ENCODE results near the gene PLAC1. TPM values are rescaled to one million over a fixed set of nuclear protein-coding genes. Genes with fewer than 3 reads are reported as not detected.

Gene PLAC1
- total RNA-seq, 1 donor from 2014 or later = 1.3 TPM

DNA sequence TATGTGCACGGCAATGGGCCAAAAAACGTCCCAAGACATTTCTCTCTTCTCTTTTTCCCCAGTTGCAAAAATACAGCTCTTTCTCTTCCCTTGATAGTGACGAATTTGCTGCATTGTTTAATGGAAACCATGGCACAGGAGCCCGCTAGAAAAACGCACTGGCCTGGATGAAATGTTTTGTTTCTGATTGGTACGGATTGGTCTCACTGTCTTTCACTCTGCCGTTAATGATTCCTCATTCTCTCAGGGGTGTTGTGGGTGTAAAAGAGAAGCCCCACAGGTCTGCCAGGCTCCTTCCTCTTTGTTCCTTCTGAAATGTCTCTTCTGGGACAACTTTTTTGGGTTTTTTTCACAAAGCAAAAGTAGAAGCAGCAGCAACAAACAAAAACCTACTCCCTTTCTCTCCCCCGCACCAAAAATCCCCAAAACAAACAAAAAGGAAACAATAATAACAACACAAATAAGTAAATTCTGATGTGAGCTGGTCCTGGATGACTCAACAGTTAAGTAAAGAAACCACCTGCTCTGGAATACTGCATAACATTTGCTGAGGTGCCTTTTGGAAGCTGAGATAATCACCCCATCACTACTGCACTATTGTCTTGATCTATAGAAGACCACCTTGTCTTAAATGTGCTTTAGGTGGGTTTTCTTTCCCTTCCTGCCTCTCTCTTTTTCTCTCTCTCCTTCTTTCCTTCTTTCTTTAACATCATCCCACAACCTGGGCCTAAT lies 89.8 kb downstream of the PLAC1 start:
- FAIRE-seq = no peak

DNA sequence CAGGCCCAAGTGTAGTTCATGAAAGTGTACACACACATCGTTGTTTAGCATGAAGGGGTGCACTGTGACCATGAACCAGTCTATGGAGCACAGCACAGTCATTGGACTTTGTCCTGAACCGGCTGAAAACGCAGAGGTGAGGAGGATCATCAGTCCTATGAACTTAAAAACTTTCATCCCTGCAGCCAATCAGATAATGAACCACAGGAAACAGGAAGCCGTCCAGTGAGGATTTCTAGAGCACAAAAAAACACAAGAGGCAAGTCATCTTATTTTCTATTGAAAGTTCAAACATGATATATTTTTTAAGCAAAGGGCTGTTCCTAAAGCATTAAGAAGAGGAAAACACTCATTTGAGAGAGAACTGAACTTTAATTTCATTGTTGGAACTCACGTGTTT lies 91.8 kb downstream of the PLAC1 start:
- H3K36me3 ChIP-seq (ENCODE audit: control insufficient read depth, insufficient read depth, low read length) = no peaks in the 10 kb centered on the region
- DNase-seq (ENCODE audit: low read depth) (no peak), FAIRE-seq (no peak)
- H3K4me3 ChIP-seq (ENCODE audit: low read depth, low read length) = no peak overlapping the region
- H3K27me3 ChIP-seq (ENCODE audit: control insufficient read depth, insufficient read depth, low read length) = no peaks in the 10 kb centered on the region
- TF ChIP-seq, protein P1, sequence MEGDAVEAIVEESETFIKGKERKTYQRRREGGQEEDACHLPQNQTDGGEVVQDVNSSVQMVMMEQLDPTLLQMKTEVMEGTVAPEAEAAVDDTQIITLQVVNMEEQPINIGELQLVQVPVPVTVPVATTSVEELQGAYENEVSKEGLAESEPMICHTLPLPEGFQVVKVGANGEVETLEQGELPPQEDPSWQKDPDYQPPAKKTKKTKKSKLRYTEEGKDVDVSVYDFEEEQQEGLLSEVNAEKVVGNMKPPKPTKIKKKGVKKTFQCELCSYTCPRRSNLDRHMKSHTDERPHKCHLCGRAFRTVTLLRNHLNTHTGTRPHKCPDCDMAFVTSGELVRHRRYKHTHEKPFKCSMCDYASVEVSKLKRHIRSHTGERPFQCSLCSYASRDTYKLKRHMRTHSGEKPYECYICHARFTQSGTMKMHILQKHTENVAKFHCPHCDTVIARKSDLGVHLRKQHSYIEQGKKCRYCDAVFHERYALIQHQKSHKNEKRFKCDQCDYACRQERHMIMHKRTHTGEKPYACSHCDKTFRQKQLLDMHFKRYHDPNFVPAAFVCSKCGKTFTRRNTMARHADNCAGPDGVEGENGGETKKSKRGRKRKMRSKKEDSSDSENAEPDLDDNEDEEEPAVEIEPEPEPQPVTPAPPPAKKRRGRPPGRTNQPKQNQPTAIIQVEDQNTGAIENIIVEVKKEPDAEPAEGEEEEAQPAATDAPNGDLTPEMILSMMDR (IDR thresholded peaks at IDR 0.05; ENCODE audit: insufficient read depth, low read length, severe bottlenecking) = no peak

More for the DNA sequence above, 89.8 kb downstream of the PLAC1 start:
- TF ChIP-seq, protein P1 (IDR thresholded peaks at IDR 0.05; ENCODE audit: insufficient read depth, low read length, severe bottlenecking) = no peak
- no peak overlapping the region for H3K4me3 ChIP-seq (ENCODE audit: low read depth, low read length)
- H3K36me3 ChIP-seq (ENCODE audit: control insufficient read depth, insufficient read depth, low read length) = no peaks in the 10 kb centered on the region
- no peak for DNase-seq (ENCODE audit: low read depth)
- H3K27me3 ChIP-seq (ENCODE audit: control insufficient read depth, insufficient read depth, low read length) = no peaks in the 10 kb centered on the region

DNA sequence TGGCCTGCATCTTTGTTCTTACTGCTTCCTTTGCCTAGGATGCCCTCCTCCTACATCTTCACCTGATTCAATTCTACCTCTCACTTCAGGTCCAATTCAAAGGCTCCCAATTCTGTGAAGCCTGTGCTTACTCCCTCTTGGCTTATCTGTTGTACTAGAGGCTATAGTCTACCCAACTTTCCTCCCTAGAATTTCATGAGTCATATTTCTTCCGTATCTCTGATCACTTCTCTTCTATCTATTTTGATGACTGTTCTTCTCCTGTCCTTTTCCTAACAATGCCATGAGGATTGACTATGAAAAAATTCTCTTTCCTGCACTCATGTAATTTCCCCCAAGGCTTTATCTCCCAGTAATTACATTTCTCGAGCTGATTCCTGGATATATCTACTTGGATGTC lies 96.3 kb downstream of the PLAC1 start:
- FAIRE-seq (no peak), DNase-seq (ENCODE audit: low read depth) (no peak)
- Histone ChIP-seq H3K27me3 (ENCODE audit: control insufficient read depth, insufficient read depth, low read length) (no peaks in the 10 kb centered on the region), H3K4me3 (ENCODE audit: low read depth, low read length) (no peak overlapping the region), H3K36me3 (ENCODE audit: control insufficient read depth, insufficient read depth, low read length) (no peaks in the 10 kb centered on the region)
- TF ChIP-seq, protein P1 (IDR thresholded peaks at IDR 0.05; ENCODE audit: insufficient read depth, low read length, severe bottlenecking) = no peak

DNA sequence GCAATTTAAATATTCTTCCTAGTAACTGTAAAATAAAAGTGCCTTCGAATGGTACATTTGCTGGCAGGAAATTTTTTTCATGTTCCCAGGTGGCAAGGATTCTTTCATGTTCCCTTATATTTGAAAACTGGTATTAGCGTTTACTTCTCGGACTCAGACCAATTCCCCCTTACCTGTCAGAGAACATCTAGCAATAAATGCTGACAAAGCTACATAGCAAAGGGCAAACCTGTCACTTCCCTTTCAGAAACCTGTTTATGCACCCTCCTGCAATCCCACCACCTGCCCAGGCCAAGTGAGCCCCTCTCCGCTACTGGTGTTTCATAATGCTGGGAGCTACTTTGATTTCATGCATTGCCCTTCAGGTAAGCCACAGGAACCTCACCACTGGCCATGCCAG lies 100.1 kb downstream of the PLAC1 start:
- Histone ChIP-seq H3K36me3 (ENCODE audit: control insufficient read depth, insufficient read depth, low read length) (no peaks in the 10 kb centered on the region), H3K27me3 (ENCODE audit: control insufficient read depth, insufficient read depth, low read length) (no peaks in the 10 kb centered on the region), H3K4me3 (ENCODE audit: low read depth, low read length) (no peak overlapping the region)
- FAIRE-seq (no peak), DNase-seq (ENCODE audit: low read depth) (no peak)
- TF ChIP-seq, protein P1 (IDR thresholded peaks at IDR 0.05; ENCODE audit: insufficient read depth, low read length, severe bottlenecking) = no peak

DNA sequence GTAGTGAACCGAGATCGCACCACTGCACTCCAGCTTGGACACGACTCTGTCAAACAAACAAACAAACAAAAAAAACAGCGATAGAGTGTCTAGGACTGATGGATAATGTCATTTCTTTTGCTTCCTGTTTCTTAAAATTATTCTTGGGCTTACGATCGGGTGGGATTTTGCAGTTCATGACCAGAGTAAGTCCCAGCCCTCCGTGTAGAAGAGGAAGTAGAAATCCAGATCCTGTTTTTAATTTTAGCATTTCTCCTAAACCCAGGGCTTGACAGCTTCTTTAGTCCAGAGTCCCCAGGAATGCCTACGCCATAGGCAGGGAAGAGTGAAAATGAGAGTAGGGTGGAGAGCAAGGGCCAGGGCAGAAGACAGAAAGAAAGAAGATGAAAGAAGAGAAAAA lies 104.0 kb downstream of the PLAC1 start:
- no peak for DNase-seq (ENCODE audit: low read depth)
- no peaks in the 10 kb centered on the region for H3K36me3 ChIP-seq (ENCODE audit: control insufficient read depth, insufficient read depth, low read length)
- TF ChIP-seq, protein P1 (IDR thresholded peaks at IDR 0.05; ENCODE audit: insufficient read depth, low read length, severe bottlenecking) = no peak
- H3K4me3 ChIP-seq (ENCODE audit: low read depth, low read length) = no peak overlapping the region
- no peak for FAIRE-seq
- no peaks in the 10 kb centered on the region for H3K27me3 ChIP-seq (ENCODE audit: control insufficient read depth, insufficient read depth, low read length)

DNA sequence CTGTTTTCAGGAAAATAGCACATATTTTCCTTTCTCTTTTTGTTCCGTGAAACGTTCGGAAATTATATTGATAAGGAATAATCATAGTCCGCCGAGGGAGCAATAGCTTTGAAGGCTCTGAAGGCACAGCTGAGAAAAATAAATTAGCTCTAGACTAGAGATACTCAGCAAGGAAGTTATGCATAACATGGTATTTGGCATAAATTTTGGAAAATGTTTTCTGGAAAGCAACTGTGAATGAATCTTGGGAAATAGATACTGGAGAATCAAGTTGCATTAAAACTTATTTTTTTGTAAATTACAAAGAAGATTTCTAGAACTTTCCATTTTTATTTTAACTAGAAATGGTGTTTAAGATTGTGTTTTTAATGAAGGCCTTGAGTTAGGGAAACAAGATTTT lies 105.9 kb downstream of the PLAC1 start:
- TF ChIP-seq, protein P1 (IDR thresholded peaks at IDR 0.05; ENCODE audit: insufficient read depth, low read length, severe bottlenecking) = no peak
- no peaks in the 10 kb centered on the region for H3K27me3 ChIP-seq (ENCODE audit: control insufficient read depth, insufficient read depth, low read length)
- FAIRE-seq = no peak
- H3K36me3 ChIP-seq (ENCODE audit: control insufficient read depth, insufficient read depth, low read length) = no peaks in the 10 kb centered on the region
- H3K4me3 ChIP-seq (ENCODE audit: low read depth, low read length) = no peak overlapping the region
- DNase-seq (ENCODE audit: low read depth) = no peak

Data from bronchial epithelial cell (primary cell).